ENCODE results near the gene DNAJC5. TPM values are rescaled to one million over a fixed set of nuclear protein-coding genes. Genes with fewer than 3 reads are reported as not detected.
"Not testable (repeated sequence)": the region's sequence is repeated elsewhere in the genome, so short reads cannot be mapped to it uniquely, and the experiment has no call there.

Gene DNAJC5
- total RNA-seq, 1 experiment from 2014 or later = 45.0 TPM

GRCh38 chr20:63877755-63878470 is 17.0 kb upstream of the DNAJC5 start:
- intact Hi-C loops (cut with micrococcal nuclease) = no loop called here

DNA sequence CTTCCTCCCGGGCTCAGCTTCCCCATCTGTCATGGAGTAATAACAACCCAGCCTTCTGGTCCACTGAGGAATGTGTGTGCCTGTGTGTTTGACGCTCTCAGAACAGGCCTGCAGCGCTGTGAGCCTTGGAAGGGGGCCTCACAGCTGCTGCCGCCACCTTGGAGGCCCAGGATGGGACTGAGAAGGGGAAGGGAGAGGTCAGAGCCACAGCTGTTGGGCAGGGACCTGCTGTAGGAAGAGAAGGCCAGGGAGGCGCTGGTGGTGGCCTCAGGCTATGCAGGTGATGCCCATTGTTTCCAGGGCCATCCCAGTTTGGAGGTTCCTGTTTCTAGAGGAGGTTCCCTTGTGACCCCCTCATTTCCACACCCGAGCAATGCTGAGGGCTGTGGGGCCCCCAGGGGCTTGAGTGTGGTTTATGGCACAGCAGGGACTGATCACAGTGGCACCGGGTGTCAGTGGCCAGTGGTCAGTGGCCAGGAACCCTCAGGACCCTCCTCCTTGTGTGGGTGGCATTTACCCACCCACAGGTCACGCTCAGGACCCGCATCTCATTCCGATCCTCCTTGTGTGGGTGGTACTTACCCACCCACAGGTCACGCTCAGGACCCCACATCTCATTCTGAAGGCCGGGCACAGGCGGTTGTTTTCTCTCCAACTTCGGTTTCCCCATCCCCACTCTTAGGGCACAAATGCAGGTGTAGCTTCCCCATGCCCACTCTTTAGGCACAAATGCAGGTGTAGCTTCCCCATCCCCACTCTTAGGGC is 15.8 kb upstream of the DNAJC5 start:
- no peaks in the 10 kb centered on the region for H3K27me3 Mint-ChIP-seq (ENCODE audit: insufficient read depth, unreplicated experiment)
- CTCF ChIA-PET = no interaction called here
- POLR2A ChIA-PET = interaction anchor here (1.4 to 7.5 kb wide), 2 partner anchors 14 to 171 kb away, joined by 6 to 85 read pairs; partner anchors contain the start of genes ARFRP1, TPD52L2 and ZGPAT

More at GRCh38 chr20:63877755-63878470, 17.0 kb upstream of the DNAJC5 start:
- Mint-ChIP-seq H3K27me3 (ENCODE audit: insufficient read depth, unreplicated experiment) (no peaks in the 10 kb centered on the region), H3K4me1 (ENCODE audit: insufficient read depth, unreplicated experiment) (peaks cover 6% of the 10 kb centered on the region), H3K36me3 (ENCODE audit: insufficient read depth, unreplicated experiment) (peaks cover 68% of the 10 kb centered on the region), H3K9me3 (ENCODE audit: unreplicated experiment) (no peaks in the 10 kb centered on the region), H3K27ac (ENCODE audit: low read depth, unreplicated experiment) (no peak overlapping the region), H3K4me3 (ENCODE audit: unreplicated experiment) (no peak overlapping the region)
- ChIA-PET CTCF (no interaction called here), POLR2A (interaction anchor here (0.7 to 7.5 kb wide), 4 partner anchors 10 to 170 kb away, joined by 3 to 85 read pairs (median 4); partner anchors contain the start of genes ARFRP1, TPD52L2 and ZGPAT)
- BruUV-seq (replicated peaks) = no TSS peak
- TF ChIP-seq, protein P1, sequence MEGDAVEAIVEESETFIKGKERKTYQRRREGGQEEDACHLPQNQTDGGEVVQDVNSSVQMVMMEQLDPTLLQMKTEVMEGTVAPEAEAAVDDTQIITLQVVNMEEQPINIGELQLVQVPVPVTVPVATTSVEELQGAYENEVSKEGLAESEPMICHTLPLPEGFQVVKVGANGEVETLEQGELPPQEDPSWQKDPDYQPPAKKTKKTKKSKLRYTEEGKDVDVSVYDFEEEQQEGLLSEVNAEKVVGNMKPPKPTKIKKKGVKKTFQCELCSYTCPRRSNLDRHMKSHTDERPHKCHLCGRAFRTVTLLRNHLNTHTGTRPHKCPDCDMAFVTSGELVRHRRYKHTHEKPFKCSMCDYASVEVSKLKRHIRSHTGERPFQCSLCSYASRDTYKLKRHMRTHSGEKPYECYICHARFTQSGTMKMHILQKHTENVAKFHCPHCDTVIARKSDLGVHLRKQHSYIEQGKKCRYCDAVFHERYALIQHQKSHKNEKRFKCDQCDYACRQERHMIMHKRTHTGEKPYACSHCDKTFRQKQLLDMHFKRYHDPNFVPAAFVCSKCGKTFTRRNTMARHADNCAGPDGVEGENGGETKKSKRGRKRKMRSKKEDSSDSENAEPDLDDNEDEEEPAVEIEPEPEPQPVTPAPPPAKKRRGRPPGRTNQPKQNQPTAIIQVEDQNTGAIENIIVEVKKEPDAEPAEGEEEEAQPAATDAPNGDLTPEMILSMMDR (IDR thresholded peaks at IDR 0.05; ENCODE audit: unreplicated experiment) = no peak
- no peak for DNase-seq (ENCODE audit: unreplicated experiment)

GRCh38 chr20:63880901-63881300 is 14.0 kb upstream of the DNAJC5 start:
- intact Hi-C loops (cut with micrococcal nuclease); CTCF ChIA-PET; BruUV-seq (replicated peaks); H3K9me3 Mint-ChIP-seq (ENCODE audit: unreplicated experiment); DNase-seq (ENCODE audit: unreplicated experiment); H3K27me3 Mint-ChIP-seq (ENCODE audit: insufficient read depth, unreplicated experiment); H3K27ac Mint-ChIP-seq (ENCODE audit: low read depth, unreplicated experiment); H3K4me3 Mint-ChIP-seq (ENCODE audit: unreplicated experiment): not testable (repeated sequence)
- peaks cover 16% of the 10 kb centered on the region for H3K4me1 Mint-ChIP-seq (ENCODE audit: insufficient read depth, unreplicated experiment)
- POLR2A ChIA-PET = interaction anchor here (0.6 to 5.2 kb wide), 6 partner anchors 8 to 264 kb away, joined by 3 to 42 read pairs (median 4); partner anchors contain the start of gene TPD52L2
- peaks cover 65% of the 10 kb centered on the region for H3K36me3 Mint-ChIP-seq (ENCODE audit: insufficient read depth, unreplicated experiment)

More for the DNA sequence above, 15.8 kb upstream of the DNAJC5 start:
- Mint-ChIP-seq H3K9me3 (ENCODE audit: unreplicated experiment) (no peaks in the 10 kb centered on the region), H3K36me3 (ENCODE audit: insufficient read depth, unreplicated experiment) (peaks cover 65% of the 10 kb centered on the region), H3K4me1 (ENCODE audit: insufficient read depth, unreplicated experiment) (peaks cover 1% of the 10 kb centered on the region), H3K27ac (ENCODE audit: low read depth, unreplicated experiment) (no peak overlapping the region), H3K4me3 (ENCODE audit: unreplicated experiment) (no peak overlapping the region)
- TF ChIP-seq, protein P1 (IDR thresholded peaks at IDR 0.05; ENCODE audit: unreplicated experiment) = no peak
- DNase-seq (ENCODE audit: unreplicated experiment) = no peak
- intact Hi-C loops (cut with micrococcal nuclease) = no loop called here
- no TSS peak for BruUV-seq (replicated peaks)

GRCh38 chr20:63881451-63882226 is 13.3 kb upstream of the DNAJC5 start:
- intact Hi-C loops (cut with micrococcal nuclease) = no loop called here
- CTCF ChIA-PET = interaction anchor here (1.0 to 1.2 kb wide), 2 partner anchors 16 to 92 kb away, joined by 3 to 5 read pairs; no protein-coding TSS in a partner anchor
- POLR2A ChIA-PET = interaction anchor here (1.1 to 5.2 kb wide), 4 partner anchors 9 to 16 kb away, joined by 3 to 42 read pairs (median 6); partner anchors contain the start of gene TPD52L2
- TF ChIP-seq, protein P1 (IDR thresholded peaks at IDR 0.05; ENCODE audit: unreplicated experiment) = no peak
- no peak overlapping the region for H3K4me3 Mint-ChIP-seq (ENCODE audit: unreplicated experiment)
- peaks cover 63% of the 10 kb centered on the region for H3K36me3 Mint-ChIP-seq (ENCODE audit: insufficient read depth, unreplicated experiment)
- no peaks in the 10 kb centered on the region for H3K9me3 Mint-ChIP-seq (ENCODE audit: unreplicated experiment)
- DNase-seq (ENCODE audit: unreplicated experiment) = no peak
- no peaks in the 10 kb centered on the region for H3K27me3 Mint-ChIP-seq (ENCODE audit: insufficient read depth, unreplicated experiment)
- H3K27ac Mint-ChIP-seq (ENCODE audit: low read depth, unreplicated experiment) = no peak overlapping the region
- BruUV-seq (replicated peaks) = no TSS peak
- peaks cover 16% of the 10 kb centered on the region for H3K4me1 Mint-ChIP-seq (ENCODE audit: insufficient read depth, unreplicated experiment)

Measured in MCF 10A (cell line).